Subcutaneous adipose tissue (tissue), 4 donors: ENCODE measurements around the gene PDK4. TPM values are rescaled to one million over a fixed set of nuclear protein-coding genes. Genes with fewer than 3 reads are reported as not detected.

Experiments used
- total RNA-seq, 4 donors: library from RNA; depleted of rRNA; stranded (reverse); fragments of >200 nt; gene quantifications; one replicate each; pipeline ENCODE4 v1.1.0, GENCODE V29; 2016
- TF ChIP-seq, protein P1 (sequence below): fragments of 450-650 bp; IDR thresholded peaks from one replicate; pipeline ENCODE4 v1.5.1; 2016; ENCODE audit warnings: low read depth, mild to moderate bottlenecking, control low read depth, antibody characterized with exemption, moderate library complexity

PDK4 gene
- total RNA-seq, 4 donors from 2014 or later = 644 to 2,300 (median 1,753) TPM

GRCh38 chr7:95602421-95602820, 6.1 kb upstream of the PDK4 start:
- TF ChIP-seq, protein P1, sequence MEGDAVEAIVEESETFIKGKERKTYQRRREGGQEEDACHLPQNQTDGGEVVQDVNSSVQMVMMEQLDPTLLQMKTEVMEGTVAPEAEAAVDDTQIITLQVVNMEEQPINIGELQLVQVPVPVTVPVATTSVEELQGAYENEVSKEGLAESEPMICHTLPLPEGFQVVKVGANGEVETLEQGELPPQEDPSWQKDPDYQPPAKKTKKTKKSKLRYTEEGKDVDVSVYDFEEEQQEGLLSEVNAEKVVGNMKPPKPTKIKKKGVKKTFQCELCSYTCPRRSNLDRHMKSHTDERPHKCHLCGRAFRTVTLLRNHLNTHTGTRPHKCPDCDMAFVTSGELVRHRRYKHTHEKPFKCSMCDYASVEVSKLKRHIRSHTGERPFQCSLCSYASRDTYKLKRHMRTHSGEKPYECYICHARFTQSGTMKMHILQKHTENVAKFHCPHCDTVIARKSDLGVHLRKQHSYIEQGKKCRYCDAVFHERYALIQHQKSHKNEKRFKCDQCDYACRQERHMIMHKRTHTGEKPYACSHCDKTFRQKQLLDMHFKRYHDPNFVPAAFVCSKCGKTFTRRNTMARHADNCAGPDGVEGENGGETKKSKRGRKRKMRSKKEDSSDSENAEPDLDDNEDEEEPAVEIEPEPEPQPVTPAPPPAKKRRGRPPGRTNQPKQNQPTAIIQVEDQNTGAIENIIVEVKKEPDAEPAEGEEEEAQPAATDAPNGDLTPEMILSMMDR = no peak

DNA sequence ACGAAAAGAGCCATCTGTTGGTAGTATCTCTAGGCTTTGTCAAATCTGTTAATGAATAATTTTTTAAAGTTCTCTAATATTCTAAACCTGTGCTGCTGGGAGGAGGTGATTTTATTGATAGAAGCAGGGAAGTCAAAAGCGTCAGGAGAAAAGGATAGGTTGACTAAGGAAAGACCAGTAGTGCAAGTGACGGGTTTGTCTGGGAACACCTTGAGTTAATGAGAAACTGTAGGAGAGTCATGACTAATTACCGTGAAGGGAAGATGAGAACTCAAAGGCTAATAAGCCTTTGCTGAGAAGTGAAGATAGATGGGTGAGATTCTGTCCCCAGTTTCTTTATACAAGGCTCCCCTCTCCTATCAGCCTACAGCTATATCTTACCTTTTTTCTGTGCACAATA, 5.0 kb upstream of the PDK4 start:
- TF ChIP-seq, protein P1 = no peak

DNA sequence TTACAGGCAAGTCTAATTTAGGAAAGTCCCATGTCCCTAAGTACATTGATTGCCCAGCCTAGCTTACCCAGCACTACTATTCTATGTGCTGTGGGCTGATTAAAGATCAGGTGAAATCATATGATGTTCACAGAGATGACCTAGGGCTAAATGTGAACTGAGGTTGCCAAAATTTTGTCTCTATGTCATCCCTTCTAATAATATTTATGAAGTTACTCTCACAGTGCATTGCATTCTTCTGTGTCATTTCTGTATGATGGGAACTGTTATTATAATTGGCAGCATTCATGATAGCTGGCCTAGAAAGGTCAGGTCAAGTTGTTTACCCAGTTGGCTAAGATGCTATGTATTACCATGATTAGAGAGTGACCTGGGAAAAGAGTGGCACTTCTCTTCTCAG, 2.8 kb upstream of the PDK4 start:
- TF ChIP-seq, protein P1 = no peak

DNA sequence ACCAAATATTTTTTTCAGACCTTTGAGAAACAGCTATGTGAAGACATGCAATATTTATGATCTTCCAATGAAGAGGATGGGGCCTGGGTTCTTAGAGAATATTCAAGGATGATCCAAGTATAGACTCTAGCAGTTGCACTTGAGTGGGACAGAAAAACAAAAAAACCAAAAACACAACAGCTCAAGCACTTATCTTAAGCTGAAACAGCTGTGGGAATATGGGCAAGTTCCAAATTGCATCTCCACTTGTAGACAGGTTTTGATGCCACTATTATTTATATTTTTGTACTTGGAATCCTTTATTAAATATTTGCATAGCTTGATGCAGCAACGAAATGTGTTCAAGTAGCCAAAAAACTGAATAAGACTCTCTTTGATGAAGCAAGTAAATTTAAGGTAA, 2.2 kb upstream of the PDK4 start:
- TF ChIP-seq, protein P1 = no peak

GRCh38 chr7:95595746-95596197, 544 bp downstream of the PDK4 start:
- TF ChIP-seq, protein P1 = no peak

DNA sequence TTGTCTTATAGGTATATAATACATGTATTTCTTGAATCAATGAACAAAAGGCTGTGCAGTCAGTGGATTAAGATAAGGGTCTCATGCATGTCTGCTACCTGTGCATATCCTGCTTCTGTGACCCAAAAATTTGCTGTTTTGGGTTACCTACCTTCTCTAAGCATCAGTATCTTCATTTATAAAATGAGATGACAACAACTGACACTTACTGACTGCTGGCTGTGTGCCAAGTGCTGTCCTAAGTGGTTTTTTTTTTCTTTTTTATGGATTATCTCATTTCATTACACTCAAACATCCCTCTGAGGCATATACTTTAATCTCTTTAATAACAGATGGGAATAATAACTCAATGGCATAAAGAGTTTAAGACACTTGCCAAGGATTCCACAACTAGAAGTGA, 2.1 kb downstream of the PDK4 start:
- TF ChIP-seq, protein P1 = no peak

DNA sequence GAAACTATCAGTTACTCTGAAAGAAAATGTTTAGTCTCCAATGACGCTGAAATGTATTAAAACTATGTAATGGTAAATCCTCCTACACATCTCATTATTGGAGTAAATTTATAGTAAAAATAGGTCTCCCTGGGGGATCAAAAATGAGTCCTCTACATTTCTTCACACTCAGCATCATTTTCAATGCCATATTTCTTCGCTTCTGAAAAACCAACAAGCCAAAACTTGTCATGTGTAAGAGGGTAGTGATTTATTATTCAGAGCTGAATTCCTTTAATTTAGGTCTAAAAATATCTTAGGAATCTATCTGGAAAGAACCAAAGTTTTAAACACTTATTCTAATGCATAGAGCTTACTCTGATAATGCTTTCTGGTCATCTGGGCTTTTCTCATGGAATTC, 3.0 kb downstream of the PDK4 start:
- TF ChIP-seq, protein P1 = no peak
